NCI-H2107 treated with DMSO at 0.1 percent for 48 hours (cell line): ENCODE data around the gene UBALD1.
"Not testable (repeated sequence)": the region's sequence is repeated elsewhere in the genome, so short reads cannot be mapped to it uniquely, and the experiment has no call there.

Experiments
- DNase-seq: peaks from one replicate; lab custom pipeline; 2025; ENCODE audit not compliant: unreplicated experiment; lab: John Stamatoyannopoulos, UW

The UBALD1 gene

DNA sequence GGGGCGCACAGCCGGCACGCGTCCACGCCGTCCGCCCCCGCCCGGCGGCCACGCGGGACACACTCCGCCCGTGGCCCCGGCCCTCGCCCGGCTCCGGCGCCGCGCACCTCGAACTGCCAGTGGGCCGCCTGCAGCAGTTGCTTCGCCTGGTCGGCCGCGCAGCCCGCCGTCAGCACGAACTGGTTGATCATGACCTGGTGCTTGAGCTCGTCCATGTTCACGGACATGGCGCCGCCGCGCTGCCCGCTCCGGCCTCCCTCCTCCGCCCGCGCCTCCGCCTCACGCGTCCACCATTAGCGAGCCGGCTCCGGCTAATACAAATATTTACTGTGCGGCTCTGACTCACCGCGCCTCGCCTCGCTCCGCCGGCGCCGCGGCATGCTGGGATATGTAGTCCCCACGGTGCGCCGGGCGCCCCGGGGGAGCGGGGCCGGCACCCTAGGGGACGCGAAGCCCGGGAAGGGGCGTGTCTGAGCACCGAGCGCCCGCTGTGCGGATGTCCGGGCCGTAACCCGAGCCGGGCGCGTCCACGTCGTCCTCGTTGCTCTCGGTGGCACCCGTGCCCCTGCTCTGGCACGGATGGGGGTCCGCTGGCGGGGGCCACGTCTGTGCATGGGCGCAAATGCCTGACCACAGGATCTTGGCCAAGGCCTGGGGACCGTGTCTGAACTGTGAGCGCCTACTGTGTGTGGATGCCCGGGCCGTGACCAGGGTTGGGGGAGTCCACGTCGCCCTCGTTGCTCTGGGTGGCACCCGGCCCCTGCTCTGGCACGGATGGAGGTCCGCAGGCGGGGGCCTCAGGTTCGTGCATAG is at the start of gene UBALD1:
Gene UBALD1 (minus strand): TSS at position 318 of the 813 bp plus-strand sequence. CDS start 91 bp downstream, at position 227.
- peak; percentile 53 for DNase-seq

DNA sequence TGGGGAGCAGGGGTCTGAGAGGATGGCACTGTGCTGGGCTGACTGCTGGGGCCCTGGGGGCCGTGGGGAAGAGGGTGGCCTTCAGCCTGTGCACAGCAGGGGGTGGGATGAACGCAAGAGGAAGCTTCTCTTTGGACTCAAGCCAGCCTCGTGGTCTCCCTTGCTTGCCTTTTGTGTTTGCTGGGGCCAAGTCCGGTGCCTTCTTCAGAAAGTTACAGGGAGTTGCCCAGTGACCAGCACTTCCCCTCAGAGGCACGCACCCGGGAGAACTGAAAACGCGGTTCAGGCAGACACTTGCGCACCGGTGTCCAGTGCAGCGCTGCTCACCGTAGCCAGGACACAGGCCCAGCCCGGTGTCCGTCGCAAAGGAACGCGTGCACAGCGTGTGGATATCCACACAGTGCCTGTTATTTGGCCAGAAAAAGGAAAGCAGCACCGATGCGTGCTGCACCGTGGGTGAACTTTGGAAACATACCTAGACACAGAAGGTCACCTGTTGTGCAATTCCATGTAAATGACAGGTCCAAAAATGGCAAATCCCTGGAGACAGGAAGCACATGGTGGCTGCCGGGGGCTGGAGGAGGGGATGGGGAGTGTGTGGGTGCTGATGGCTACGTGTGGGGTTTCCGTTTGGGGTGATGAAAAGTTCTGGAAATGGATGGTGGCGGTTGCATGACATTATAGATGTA is 49.2 kb upstream of the UBALD1 start:
- DNase-seq: no peak

DNA sequence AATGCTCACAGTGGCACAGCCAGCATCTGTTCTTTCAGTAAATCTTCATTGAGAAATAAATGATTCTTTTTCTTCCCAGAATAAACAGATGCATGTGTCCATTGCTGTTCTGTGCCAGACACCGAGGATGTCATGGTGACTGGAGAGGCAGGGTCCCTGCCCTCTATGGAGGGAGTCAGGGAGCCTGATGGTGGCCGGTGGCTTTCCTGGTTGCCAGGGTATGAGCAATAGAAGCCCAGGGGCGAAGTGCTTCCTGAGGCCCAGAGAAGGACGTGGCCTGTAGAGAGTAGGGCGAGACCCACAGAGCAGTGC is 48.7 kb upstream of the UBALD1 start:
- no peak for DNase-seq

DNA sequence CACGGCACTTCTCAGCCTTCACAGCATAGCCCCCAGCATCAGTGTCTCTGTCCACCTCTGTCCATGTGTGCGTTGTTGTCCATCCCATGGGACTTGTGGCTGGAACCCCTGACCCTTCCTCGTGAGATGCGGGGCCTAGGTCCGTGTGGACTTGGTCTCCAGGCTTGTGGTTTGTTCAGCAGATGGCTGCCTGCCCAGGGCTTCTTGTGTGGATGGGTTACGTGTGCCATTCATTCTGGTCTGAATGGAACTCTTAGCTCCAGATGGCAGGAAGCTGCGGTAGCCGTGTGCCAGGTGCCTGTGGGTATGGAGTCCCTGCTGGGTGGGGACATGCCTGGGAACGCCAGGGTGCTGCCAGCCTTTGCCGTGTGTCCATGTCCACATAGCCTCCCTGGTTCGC is 47.0 kb upstream of the UBALD1 start:
- DNase-seq: peak; percentile 92

DNA sequence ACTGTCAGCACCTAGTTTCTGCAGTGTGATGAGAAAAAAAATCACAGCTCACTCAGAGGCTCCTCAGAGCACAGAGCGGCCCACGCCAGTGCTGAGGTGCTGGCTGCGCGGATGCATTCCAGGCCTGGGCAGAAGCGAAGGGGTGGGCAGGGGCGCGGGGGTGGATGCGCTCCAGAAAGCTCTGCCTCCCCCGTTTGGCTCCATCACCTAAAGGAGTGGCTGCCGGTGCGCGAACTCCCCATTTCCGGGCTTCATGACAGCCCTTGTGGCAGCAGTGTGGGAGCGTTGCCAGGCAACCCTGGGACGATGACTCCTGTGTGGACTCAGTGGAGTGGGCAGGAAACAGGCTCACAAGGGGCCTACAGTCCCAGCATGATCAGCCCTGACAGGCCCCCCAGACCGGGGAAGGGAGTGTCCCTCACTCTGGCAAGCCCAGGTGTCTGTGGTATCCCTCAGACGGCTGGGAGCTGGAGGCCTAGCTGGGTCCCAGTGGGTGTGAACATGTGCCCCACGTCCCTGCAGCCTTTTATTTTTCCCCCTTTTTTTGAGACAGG is 45.8 kb upstream of the UBALD1 start:
- DNase-seq: peak; percentile 56

DNA sequence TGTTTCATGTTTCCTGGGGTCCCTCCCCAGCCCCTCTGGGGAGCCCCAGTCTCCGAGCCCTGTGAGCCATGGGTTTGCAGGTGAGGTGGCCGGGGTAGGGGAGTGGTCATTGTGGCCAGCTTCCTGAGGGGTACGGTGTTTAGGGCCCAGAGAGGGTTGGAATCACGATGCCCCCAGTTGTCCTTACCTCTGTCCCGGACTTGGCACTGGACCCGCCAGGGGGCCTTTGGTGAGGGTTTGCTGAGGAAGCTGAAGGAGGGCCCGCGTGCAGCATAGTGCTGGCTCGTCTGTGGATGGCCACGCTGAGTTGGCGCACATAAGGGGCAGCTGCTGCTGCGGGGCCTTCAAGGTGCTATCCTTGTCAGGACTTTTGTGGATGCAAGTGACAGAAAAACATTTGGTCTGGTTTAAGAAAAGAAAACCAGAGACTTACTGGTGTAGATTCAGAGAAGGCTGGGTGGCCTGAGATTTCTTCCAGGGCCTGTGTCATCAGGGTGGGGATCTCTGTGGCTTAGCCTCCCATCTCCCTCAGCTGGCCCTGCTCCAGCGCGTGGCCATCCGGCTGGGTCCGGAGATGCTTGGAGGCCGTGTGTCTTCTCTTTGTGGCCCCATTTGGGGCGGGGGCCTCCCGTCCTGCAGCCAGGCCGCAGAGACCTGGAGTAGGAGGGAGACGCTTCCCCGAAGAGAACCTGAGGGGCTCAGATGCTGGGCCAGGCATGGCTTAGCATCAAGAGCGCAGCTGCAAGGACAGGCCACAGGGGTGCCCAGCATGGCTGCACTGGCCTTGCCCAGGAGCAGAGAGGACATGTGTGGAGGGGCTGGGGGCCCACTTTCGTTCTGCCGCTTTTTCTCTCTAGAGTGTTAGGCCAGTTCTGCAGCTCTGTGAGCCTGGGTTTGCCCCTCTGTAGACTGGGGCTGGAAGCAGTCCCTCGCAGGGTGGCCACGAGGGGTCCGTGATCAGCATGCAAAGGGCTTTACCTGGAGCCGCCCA is 45.0 kb upstream of the UBALD1 start:
- no peak for DNase-seq

DNA sequence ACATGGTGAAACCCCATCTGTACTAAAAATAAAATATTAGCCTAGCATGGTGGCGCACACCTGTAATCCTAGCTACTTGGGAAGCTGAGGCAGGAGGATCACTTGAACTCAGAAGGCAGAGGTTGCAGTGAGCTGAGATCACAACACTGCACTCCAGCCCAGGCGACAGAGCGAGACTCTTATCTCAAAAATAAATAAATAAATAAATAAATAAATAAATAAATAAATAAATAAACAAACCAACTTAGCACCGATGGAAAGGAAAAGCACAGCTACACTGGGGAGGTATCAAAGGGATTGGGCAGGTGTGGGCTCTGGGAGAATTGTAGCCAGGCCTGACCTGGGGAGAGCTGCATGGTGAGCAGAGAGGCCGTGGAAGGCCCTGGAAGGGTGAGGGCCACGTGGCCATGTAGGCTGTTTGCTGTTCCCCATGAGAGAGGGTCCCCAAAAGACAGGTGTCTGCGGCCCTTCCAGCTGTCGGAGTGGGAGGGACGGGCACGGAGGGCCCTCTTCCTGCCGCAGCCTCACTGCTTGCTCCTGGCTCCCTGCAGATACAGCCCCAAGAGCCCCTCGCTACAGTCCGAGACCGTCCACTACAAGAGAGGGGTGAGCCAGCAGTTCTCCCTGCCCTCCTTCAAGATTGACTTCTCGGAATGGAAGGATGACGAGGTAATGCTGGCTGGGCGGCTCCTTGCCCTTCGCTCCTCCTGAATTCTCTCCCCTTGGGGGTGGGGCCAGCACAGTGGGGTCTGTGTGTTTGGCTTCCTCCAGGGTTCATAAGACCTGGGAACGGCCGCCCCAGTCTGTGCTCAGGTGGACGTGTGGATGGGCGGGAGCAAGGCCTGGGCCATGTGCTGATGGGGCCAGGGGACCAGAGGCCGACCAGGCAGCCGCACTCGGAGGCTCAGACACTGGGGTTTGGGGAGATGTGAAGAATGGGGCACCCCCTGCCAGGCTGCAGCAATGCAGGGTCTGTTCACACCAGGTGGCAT is 42.3 kb upstream of the UBALD1 start:
- DNase-seq: no peak

DNA sequence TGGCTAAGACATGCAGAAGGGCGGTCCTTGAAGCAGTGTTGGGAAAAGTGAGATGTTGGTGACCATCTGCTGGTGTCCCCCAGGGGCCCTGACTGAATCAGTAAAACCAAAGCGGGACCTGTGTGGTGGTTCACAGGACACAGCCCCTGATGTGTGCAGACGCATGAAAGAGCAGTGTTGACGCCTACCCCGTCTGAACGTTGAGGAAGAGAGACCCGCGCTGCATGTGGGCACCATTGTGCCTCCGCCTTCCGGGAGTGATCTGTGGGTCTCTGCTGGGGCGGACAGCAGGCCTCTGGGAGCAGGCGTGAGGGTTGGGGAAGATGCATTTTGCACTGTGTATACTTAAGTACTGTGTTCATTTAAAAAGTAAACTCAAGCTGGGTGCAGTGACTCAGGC is 41.5 kb upstream of the UBALD1 start:
- no peak for DNase-seq

DNA sequence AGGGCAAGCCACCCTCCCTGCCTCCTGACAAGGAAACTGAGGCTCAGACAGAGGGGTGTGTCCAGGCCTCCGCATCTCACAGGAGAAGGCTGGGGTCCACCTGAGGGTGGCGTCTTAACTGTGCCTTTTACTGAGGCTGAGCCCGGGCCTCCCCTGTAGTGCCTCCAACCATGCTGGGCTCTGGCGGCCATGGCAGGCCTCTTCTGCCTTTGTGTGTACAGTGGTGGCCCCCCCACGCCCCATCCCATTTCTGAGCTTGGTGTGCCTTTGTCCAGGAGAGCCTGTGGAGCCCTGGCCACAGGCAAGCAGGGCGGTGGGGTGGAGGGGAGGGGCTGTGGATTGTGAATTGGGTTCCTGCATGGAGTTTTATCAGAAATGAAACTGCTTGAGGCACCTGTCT is 41.1 kb upstream of the UBALD1 start:
- no peak for DNase-seq

DNA sequence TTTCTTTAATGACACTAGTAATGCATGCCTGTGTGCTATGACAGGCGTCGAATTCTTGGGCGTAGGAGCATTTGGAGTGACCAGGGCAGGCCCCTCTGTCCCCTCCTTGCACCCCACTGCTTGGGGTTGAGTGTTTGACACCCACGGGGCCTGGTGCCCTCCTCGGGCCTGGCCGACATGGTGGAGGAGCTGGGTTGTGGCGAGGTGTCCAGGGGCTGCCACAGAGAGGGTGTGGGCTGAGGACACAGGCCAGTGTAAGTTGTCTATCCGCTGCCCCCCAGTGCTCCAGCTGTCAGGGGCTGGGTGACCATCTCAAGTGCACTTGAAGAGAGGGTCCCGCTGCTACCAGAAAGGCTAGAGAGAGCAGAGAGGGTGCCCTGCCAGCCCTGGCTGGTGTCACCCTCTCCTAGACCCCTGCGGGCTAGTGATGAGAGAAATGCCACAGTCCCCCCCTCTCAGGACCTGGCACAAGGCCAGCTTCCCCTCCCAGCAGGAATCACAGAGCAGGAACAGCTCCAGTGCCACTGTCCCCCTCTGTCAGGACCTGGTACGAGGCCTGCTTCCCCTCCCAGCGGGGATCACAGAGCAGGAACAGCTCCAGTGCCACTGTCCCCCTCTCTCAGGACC is 40.4 kb upstream of the UBALD1 start:
- DNase-seq: no peak

DNA sequence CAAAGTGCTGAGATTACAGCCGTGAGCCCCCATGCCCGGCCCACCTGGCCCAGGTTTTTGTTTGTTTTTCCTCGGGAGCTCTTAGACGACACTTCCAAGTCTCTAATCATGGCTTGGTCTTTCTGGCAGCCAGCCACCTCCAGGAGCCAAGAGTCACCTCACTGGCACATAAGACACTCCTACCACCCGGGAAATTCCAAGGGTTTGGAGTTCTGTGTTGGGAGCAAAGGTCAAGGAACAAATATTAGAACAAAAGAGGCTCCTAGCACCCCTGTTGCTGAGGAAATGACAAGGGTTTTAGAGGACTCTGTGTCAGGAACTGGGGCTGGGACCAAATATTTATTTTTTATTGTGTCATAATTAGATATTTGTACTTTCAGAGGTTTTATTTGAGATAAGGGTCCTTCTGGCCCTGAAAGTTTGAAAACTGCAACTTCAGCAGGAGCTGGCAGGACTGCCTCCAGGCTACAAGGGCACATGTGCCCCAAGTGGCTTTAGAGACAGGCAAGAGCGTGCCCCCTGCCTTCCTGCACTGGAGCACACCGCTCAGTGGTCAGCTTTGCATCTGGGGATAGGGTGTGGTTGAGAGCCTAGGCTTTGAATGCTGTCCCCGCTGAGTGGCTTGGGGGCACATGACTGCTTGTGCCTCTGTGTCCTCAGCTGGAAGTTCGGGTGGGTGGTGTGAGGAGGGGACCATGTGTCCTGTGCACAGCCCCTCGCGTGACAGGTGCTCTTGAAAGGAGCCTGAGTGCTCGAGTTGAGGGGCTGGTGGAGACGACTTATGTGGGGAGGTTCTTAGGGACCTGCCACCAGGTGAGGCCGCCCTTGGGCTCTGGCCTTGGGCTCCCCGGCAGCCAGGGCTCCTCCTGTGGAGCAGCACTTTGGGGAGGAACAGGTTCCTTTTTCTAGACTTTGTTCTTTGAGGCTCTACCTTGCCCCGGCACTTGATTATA is 39.6 kb upstream of the UBALD1 start:
- no peak for DNase-seq

DNA sequence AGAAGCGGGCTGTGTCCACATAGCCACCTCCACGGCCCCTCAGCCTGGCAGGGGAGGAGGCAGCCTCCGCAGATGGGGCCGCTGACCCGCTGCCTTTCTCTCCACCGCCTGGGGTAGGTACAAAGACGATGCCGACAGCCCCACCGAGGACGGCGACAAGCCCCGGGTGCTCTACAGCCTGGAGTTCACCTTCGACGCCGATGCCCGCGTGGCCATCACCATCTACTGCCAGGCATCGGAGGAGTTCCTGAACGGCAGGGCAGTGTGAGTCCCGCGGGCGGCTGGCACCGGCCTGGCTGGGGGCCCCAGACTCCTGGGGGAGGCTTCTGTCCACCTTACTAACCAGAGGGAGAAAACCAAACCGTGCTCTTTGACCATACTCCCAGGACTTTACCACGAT is 37.9 kb upstream of the UBALD1 start:
- no peak for DNase-seq

DNA sequence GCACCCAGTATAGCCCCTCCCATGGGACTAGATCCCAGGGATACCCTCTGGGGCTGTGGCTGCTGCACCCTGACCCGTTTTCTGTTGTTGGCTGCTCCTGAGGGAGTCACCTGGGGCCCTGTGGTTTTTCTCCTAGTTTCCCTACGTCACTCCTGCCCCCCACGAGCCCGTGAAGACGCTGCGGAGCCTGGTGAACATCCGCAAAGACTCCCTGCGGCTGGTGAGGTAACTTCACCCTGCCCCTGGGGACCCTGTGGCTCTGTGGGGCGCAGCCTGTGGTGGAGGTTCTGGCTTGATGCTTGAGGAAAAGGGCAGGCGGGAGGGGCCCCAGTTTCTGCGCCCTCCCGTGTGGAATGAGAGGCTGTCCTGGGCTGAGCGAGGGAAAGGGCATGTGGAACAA is 37.1 kb upstream of the UBALD1 start:
- DNase-seq: peak; percentile 78

DNA sequence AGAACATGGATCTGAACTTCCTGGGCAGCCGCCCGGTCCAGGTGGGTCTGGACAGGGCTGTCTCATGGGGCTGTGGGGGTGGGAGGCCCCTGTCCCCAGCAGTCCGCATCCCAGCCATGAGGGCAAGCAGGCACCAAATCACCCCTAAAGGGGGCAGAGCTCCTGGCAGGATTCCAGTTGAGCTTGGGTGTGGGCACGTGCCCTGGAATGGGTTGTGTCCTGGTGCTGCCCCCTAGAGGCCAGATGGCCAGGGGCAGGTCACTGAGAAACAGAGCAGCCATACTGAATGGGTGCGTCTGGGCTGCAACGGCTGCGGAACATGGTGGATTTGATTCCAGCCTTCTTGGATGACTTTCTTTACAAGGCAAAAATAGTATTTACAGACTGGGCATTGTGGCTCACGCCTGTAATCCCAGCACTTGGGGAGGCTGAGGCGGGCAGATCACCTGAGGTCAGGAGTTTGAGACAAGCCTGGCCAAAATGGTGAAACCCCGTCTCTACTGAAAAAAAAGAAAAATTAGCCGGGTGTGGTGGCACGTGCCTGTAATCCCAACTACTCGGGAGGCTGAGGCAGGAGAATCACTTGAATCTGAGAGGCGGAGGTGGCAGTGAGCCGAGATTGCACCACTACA is 35.9 kb upstream of the UBALD1 start:
- not testable (repeated sequence) for DNase-seq

DNA sequence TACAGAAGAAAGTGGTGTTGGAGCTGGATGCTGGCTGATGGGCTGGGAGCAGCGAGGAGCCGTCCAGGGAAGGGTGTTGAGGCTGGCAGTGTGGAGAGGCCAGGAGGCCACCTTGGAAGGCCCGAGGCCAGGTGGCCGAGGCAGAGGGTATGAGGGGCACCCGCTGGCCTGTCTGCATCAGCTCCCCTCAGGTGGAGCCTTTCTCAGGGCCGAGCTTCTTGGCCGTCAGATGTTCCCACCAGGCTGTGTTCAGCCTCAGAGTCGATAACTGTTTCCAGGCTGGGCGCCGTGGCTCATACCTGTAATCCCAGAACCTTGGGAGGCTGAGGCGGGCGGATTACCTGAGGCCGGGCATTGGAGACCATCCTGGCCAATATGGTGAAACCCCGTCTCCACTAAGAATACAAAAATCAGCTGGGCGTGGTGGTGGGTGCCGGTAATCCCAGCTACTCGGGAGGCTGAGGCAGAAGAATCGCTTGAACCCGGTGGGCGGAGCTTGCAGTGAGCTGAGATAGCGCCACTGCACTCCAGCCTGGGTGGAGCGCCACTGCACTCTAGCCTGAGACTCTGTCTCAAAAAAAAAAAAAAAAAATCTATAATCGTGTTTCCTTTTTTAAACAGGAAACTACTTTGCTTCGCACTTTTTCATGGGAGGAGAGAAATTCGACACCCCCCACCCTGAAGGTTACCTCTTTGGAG is 35.2 kb upstream of the UBALD1 start:
- DNase-seq: no peak

DNA sequence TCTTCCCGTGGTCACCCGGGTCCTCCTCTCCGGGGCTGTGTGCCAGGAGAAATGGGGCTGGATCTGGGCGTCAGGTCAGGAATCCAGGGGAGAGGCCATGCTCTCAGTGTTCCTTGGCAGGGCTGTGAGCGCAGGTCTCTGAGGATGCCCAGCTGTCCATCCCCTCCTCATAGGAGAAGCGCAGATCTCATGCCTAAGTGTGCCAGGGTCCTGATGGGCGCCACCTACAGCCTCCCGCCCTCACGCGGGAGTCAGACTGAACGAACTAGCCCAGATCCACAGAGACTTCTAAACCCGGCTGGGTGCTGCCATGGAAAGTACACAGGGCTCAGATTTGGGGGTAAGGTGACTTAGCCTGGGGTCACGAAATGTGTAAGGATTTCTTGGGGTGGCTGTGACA is 34.2 kb upstream of the UBALD1 start:
- no peak for DNase-seq

DNA sequence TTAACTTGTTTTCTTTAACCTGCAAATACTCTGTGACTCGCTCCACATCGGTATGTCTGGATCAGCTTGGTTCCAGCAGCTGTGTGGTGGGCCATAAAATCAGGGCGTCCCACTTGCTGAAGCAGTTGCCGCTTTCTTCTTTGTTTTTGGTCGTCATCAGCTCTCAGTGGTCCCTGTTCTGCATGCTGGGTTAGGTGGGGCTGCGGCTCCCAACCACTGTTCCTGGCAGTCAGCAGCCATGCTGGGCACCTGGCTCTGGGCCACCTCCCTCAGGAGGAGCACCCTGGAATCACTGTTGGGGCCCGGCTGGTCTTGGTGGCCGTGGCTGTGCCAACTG is 32.9 kb upstream of the UBALD1 start:
- DNase-seq: no peak
